Measurements from ENCODE around the gene RAB35.

GRCh38 chr12:120056739-120057138, 59.8 kb downstream of the RAB35 start:
- TF ChIP-seq CTCF (IDR thresholded peaks at IDR 0.05 in 2 of 3, conservative IDR thresholded peaks at IDR 0.05 in 1 of 3; ENCODE audit: borderline replicate concordance in 1 of 3, insufficient read depth in 1 of 3, low read depth in 2 of 3, low read length in 2 of 3): no peak
- no peak for TF ChIP-seq EZH2 (IDR thresholded peaks at IDR 0.05)
- TF ChIP-seq REST (IDR thresholded peaks at IDR 0.05; ENCODE audit: low read depth): no peak
- no peak for TF ChIP-seq EZH2phosphoT487 (IDR thresholded peaks at IDR 0.05; ENCODE audit: borderline replicate concordance)
- TF ChIP-seq POLR2A (IDR thresholded peaks at IDR 0.05; ENCODE audit: borderline replicate concordance, extremely low read depth, insufficient read depth, insufficient read length): no peak
- TF ChIP-seq SP1 (IDR thresholded peaks at IDR 0.05; ENCODE audit: low read depth): no peak
- TF ChIP-seq CEBPB (IDR thresholded peaks at IDR 0.05; ENCODE audit: low read depth): no peak
- TF ChIP-seq TCF7L2 (IDR thresholded peaks at IDR 0.05; ENCODE audit: borderline replicate concordance, extremely low read depth, insufficient read depth, insufficient read length): no peak
- no peak for TF ChIP-seq ZNF274 (IDR thresholded peaks at IDR 0.05; ENCODE audit: low read depth, low read length)
- no peak for TF ChIP-seq JUND (IDR thresholded peaks at IDR 0.05)
- no peak for TF ChIP-seq ELF1 (IDR thresholded peaks at IDR 0.05; ENCODE audit: borderline replicate concordance, low read depth)
- TF ChIP-seq RAD21 (IDR thresholded peaks at IDR 0.05; ENCODE audit: low read depth): no peak
- no peak for TF ChIP-seq FOSL1 (IDR thresholded peaks at IDR 0.05; ENCODE audit: low read depth)
- TF ChIP-seq EGR1 (IDR thresholded peaks at IDR 0.05; ENCODE audit: low read depth): no peak
